IMR-90 (cell line): ENCODE results near the gene QTRT2.

Source experiments
- BHLHE40 ChIP-seq: fragments of 150-350 bp; IDR thresholded peaks from 2 replicates; pipeline ENCODE4 v1.6.1; 2016; ENCODE audit warnings: mild to moderate bottlenecking, low read depth, low read length
- CEBPB ChIP-seq: IDR thresholded peaks from 2 replicates; pipeline ENCODE4 v1.6.1; 2012; ENCODE audit warnings: low read depth, low read length, improper control_type of control experiment
- CHD1 ChIP-seq: IDR thresholded peaks from 2 replicates; pipeline ENCODE4 v1.6.1; 2012; ENCODE audit warnings: low read depth, low read length, improper control_type of control experiment
- FOS ChIP-seq: fragments of 150-350 bp; IDR thresholded peaks from 2 replicates; pipeline ENCODE4 v1.6.1; 2016; ENCODE audit warnings: low read depth, low read length
- MAFK ChIP-seq: IDR thresholded peaks from 2 replicates; pipeline ENCODE4 v1.6.1; 2012; ENCODE audit warnings: low read depth, low read length, improper control_type of control experiment
- MXI1 ChIP-seq: IDR thresholded peaks from 2 replicates; pipeline ENCODE4 v1.6.1; 2012; ENCODE audit warnings: low read depth, mild to moderate bottlenecking, low read length, moderate library complexity, borderline replicate concordance
- POLR2A ChIP-seq: IDR thresholded peaks from 2 replicates; pipeline ENCODE4 v1.6.1; 2012; ENCODE audit warnings: mild to moderate bottlenecking, low read depth, low read length
- RAD21 ChIP-seq: IDR thresholded peaks from 2 replicates; pipeline ENCODE4 v1.6.1; 2012; ENCODE audit warnings: low read length, improper control_type of control experiment
- RFX5 ChIP-seq: IDR thresholded peaks from 2 replicates; pipeline ENCODE4 v1.8.0; 2012; ENCODE audit warnings: low read depth, mild to moderate bottlenecking, low read length, moderate library complexity
- SMC3 ChIP-seq: fragments of 150-350 bp; IDR thresholded peaks from 2 replicates; pipeline ENCODE4 v1.6.1; 2016; ENCODE audit warnings: low read depth, mild to moderate bottlenecking, antibody characterized with exemption, low read length, moderate library complexity
- TF ChIP-seq, protein P1 (sequence below): conservative IDR thresholded peaks from 2 replicates; pipeline ENCODE4 v1.5.1; 2012; ENCODE audit warnings: mild to moderate bottlenecking, low read depth, low read length, improper control_type of control experiment
- TF ChIP-seq, protein P2 (sequence below): fragments of 150-350 bp; IDR thresholded peaks from 2 replicates; pipeline ENCODE4 v1.6.1; 2016; ENCODE audit warnings: low read depth, mild to moderate bottlenecking, low read length, moderate library complexity, borderline replicate concordance

- TF ChIP-seq POLR2A (no peak), SMC3 (no peak), MXI1 (no peak), MAFK (no peak), BHLHE40 (no peak), RFX5 (no peak), FOS (no peak), RAD21 (no peak), CHD1 (no peak), CEBPB (no peak)
- TF ChIP-seq, protein P1, sequence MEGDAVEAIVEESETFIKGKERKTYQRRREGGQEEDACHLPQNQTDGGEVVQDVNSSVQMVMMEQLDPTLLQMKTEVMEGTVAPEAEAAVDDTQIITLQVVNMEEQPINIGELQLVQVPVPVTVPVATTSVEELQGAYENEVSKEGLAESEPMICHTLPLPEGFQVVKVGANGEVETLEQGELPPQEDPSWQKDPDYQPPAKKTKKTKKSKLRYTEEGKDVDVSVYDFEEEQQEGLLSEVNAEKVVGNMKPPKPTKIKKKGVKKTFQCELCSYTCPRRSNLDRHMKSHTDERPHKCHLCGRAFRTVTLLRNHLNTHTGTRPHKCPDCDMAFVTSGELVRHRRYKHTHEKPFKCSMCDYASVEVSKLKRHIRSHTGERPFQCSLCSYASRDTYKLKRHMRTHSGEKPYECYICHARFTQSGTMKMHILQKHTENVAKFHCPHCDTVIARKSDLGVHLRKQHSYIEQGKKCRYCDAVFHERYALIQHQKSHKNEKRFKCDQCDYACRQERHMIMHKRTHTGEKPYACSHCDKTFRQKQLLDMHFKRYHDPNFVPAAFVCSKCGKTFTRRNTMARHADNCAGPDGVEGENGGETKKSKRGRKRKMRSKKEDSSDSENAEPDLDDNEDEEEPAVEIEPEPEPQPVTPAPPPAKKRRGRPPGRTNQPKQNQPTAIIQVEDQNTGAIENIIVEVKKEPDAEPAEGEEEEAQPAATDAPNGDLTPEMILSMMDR: no peak
- TF ChIP-seq, protein P2, sequence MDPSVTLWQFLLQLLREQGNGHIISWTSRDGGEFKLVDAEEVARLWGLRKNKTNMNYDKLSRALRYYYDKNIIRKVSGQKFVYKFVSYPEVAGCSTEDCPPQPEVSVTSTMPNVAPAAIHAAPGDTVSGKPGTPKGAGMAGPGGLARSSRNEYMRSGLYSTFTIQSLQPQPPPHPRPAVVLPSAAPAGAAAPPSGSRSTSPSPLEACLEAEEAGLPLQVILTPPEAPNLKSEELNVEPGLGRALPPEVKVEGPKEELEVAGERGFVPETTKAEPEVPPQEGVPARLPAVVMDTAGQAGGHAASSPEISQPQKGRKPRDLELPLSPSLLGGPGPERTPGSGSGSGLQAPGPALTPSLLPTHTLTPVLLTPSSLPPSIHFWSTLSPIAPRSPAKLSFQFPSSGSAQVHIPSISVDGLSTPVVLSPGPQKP: no peak
Observed at GRCh38 chr3:114022145-114022802, 34.3 kb upstream of the QTRT2 start.
